Measurements from ENCODE around the gene PAM16. TPM values are rescaled to one million over a fixed set of nuclear protein-coding genes. Genes with fewer than 3 reads are reported as not detected.

The PAM16 gene
- polyA plus RNA-seq, 1 donor from 2014 or later, result 145 TPM

GRCh38 chr16:4358236-4358635 is 7.1 kb upstream of the PAM16 start:
- Histone ChIP-seq H3K79me2 (replicated peaks; ENCODE audit: insufficient read depth, low read length) (no peaks in the 10 kb centered on the region), H3K9me3 (ENCODE audit: low read length) (no peaks in the 10 kb centered on the region), H2AFZ (ENCODE audit: low read depth, low read length) (no peak overlapping the region), H3K27me3 (ENCODE audit: insufficient read depth, low read depth, low read length) (no peaks in the 10 kb centered on the region), H3K9me2 (ENCODE audit: insufficient read depth, low read length) (no peaks in the 10 kb centered on the region), H3K36me3 (ENCODE audit: insufficient read depth, low read length) (no peaks in the 10 kb centered on the region), H3F3A (ENCODE audit: insufficient read depth, low read length, poor library complexity, severe bottlenecking) (no peaks in the 10 kb centered on the region), H4K20me1 (ENCODE audit: insufficient read depth) (no peaks in the 10 kb centered on the region), H3K4me2 (ENCODE audit: low read length) (no peak overlapping the region), H3K9ac (ENCODE audit: low read length) (no peak overlapping the region), H3K27ac (ENCODE audit: low read length) (no peak overlapping the region), H3K4me3 (ENCODE audit: low read length) (no peak overlapping the region)
- TF ChIP-seq EP300 (conservative IDR thresholded peaks at IDR 0.05; ENCODE audit: poor library complexity, severe bottlenecking) (no peak), MXI1 (conservative IDR thresholded peaks at IDR 0.05; ENCODE audit: poor library complexity, severe bottlenecking) (no peak), POLR2AphosphoS5 (IDR thresholded peaks at IDR 0.05) (no peak), EZH2 (IDR thresholded peaks at IDR 0.05; ENCODE audit: borderline replicate concordance, insufficient read depth, low read length, poor library complexity, severe bottlenecking) (no peak), SMC3 (conservative IDR thresholded peaks at IDR 0.05; ENCODE audit: poor library complexity) (no peak), RAD21 (conservative IDR thresholded peaks at IDR 0.05) (no peak), CTCF (IDR thresholded peaks at IDR 0.05; ENCODE audit: poor library complexity, severe bottlenecking) (no peak), TAF1 (IDR thresholded peaks at IDR 0.05; ENCODE audit: low read depth) (no peak), REST (IDR thresholded peaks at IDR 0.05; ENCODE audit: borderline replicate concordance) (no peak)

- H3K27ac ChIP-seq (ENCODE audit: low read length), result no peak overlapping the region
- H3K9me2 ChIP-seq (ENCODE audit: insufficient read depth, low read length), result no peaks in the 10 kb centered on the region
- no peaks in the 10 kb centered on the region for H3F3A ChIP-seq (ENCODE audit: insufficient read depth, low read length, poor library complexity, severe bottlenecking)
- no peaks in the 10 kb centered on the region for H3K9me3 ChIP-seq (ENCODE audit: low read length)
- no peak for TF ChIP-seq EZH2 (IDR thresholded peaks at IDR 0.05; ENCODE audit: borderline replicate concordance, insufficient read depth, low read length, poor library complexity, severe bottlenecking)
- no peak for TF ChIP-seq RAD21 (conservative IDR thresholded peaks at IDR 0.05)
- TF ChIP-seq EP300 (conservative IDR thresholded peaks at IDR 0.05; ENCODE audit: poor library complexity, severe bottlenecking), result no peak
- no peak for TF ChIP-seq SMC3 (conservative IDR thresholded peaks at IDR 0.05; ENCODE audit: poor library complexity)
- no peak for TF ChIP-seq CTCF (IDR thresholded peaks at IDR 0.05; ENCODE audit: poor library complexity, severe bottlenecking)
- TF ChIP-seq REST (IDR thresholded peaks at IDR 0.05; ENCODE audit: borderline replicate concordance), result no peak
- TF ChIP-seq MXI1 (conservative IDR thresholded peaks at IDR 0.05; ENCODE audit: poor library complexity, severe bottlenecking), result no peak
- no peak for TF ChIP-seq POLR2AphosphoS5 (IDR thresholded peaks at IDR 0.05)
- no peak overlapping the region for H3K4me3 ChIP-seq (ENCODE audit: low read length)
- no peaks in the 10 kb centered on the region for H4K20me1 ChIP-seq (ENCODE audit: insufficient read depth)
- no peak overlapping the region for H3K4me2 ChIP-seq (ENCODE audit: low read length)
- no peaks in the 10 kb centered on the region for H3K36me3 ChIP-seq (ENCODE audit: insufficient read depth, low read length)
- no peak overlapping the region for H3K9ac ChIP-seq (ENCODE audit: low read length)
- no peak overlapping the region for H2AFZ ChIP-seq (ENCODE audit: low read depth, low read length)
- no peaks in the 10 kb centered on the region for H3K79me2 ChIP-seq (replicated peaks; ENCODE audit: insufficient read depth, low read length)
- H3K27me3 ChIP-seq (ENCODE audit: insufficient read depth, low read depth, low read length), result no peaks in the 10 kb centered on the region
These were observed 5.7 kb upstream of the PAM16 start for GRCh38 chr16:4356820-4357219.
